ENCODE data around the gene ZNF385D.

Gene ZNF385D

GRCh38 chr3:21691036-21691435, 60.0 kb downstream of the ZNF385D start:
- DNase-seq: no peak
- intact Hi-C loops (cut with DNase I): no loop called here

GRCh38 chr3:21682206-21682605, 68.8 kb downstream of the ZNF385D start:
- DNase-seq: no peak
- intact Hi-C loops (cut with DNase I): no loop called here

GRCh38 chr3:21673393-21673792, 77.6 kb downstream of the ZNF385D start:
- intact Hi-C loops (cut with DNase I): no loop called here
- DNase-seq: no peak

GRCh38 chr3:21672303-21672702, 78.7 kb downstream of the ZNF385D start:
- DNase-seq: no peak
- intact Hi-C loops (cut with DNase I): no loop called here

- intact Hi-C loops (cut with DNase I): no loop called here
- no peak for DNase-seq
Measured at GRCh38 chr3:21670386-21670785, 80.6 kb downstream of the ZNF385D start.

- intact Hi-C loops (cut with DNase I): no loop called here
- DNase-seq: peak in 1 of 10 donors; percentile 62
Measured at GRCh38 chr3:21668012-21668411, 83.0 kb downstream of the ZNF385D start.

GRCh38 chr3:21665444-21666100, 85.4 kb downstream of the ZNF385D start:
- intact Hi-C loops (cut with DNase I): no loop called here
- no peak for DNase-seq

- intact Hi-C loops (cut with DNase I): no loop called here
- no peak for DNase-seq
Measured at GRCh38 chr3:21664996-21665395, 86.0 kb downstream of the ZNF385D start.

- intact Hi-C loops (cut with DNase I): no loop called here
- no peak for DNase-seq
Measured at GRCh38 chr3:21662403-21662802, 88.6 kb downstream of the ZNF385D start.

GRCh38 chr3:21654662-21655061, 96.3 kb downstream of the ZNF385D start:
- no peak for DNase-seq
- intact Hi-C loops (cut with DNase I): no loop called here

GRCh38 chr3:21654241-21654640, 96.8 kb downstream of the ZNF385D start:
- no peak for DNase-seq
- intact Hi-C loops (cut with DNase I): no loop called here

GRCh38 chr3:21649519-21649918, 101.5 kb downstream of the ZNF385D start:
- intact Hi-C loops (cut with DNase I): no loop called here

GRCh38 chr3:21647961-21648360, 103.0 kb downstream of the ZNF385D start:
- intact Hi-C loops (cut with DNase I): no loop called here
- no peak for DNase-seq

More at GRCh38 chr3:21649519-21649918, 101.5 kb downstream of the ZNF385D start:
- DNase-seq: no peak

- intact Hi-C loops (cut with DNase I): no loop called here
- peak in 8 of 10 donors; percentile 12 to 86 (median 28) for DNase-seq
Measured at GRCh38 chr3:21645121-21645897, 105.7 kb downstream of the ZNF385D start.

GRCh38 chr3:21644268-21644667, 106.7 kb downstream of the ZNF385D start:
- intact Hi-C loops (cut with DNase I): no loop called here

GRCh38 chr3:21643752-21644151, 107.3 kb downstream of the ZNF385D start:
- no peak for DNase-seq
- intact Hi-C loops (cut with DNase I): no loop called here

More at GRCh38 chr3:21644268-21644667, 106.7 kb downstream of the ZNF385D start:
- DNase-seq: no peak

GRCh38 chr3:21642433-21642832, 108.6 kb downstream of the ZNF385D start:
- DNase-seq: no peak
- intact Hi-C loops (cut with DNase I): no loop called here

GRCh38 chr3:21641959-21642358, 109.1 kb downstream of the ZNF385D start:
- no peak for DNase-seq
- intact Hi-C loops (cut with DNase I): no loop called here

GRCh38 chr3:21638488-21638887, 112.5 kb downstream of the ZNF385D start:
- DNase-seq: no peak
- intact Hi-C loops (cut with DNase I): no loop called here

GRCh38 chr3:21634112-21634511, 116.9 kb downstream of the ZNF385D start:
- no peak for DNase-seq
- intact Hi-C loops (cut with DNase I): no loop called here

GRCh38 chr3:21624524-21624923, 126.5 kb downstream of the ZNF385D start:
- DNase-seq: no peak
- intact Hi-C loops (cut with DNase I): no loop called here

- DNase-seq: no peak
- intact Hi-C loops (cut with DNase I): no loop called here
Measured at GRCh38 chr3:21621181-21621651, 129.8 kb downstream of the ZNF385D start.

All from posterior cingulate gyrus (tissue), 11 donors.